Keratinocyte (primary cell): Measurements from ENCODE around the gene FERMT3. TPM values are rescaled to one million over a fixed set of nuclear protein-coding genes. Genes with fewer than 3 reads are reported as not detected.

Experiments used
- DNase-seq: peaks from one replicate; pipeline ENCODE4 v3.0.0-alpha.2; 2011; ENCODE audit warnings: low read depth, missing footprints, low spot score
- FAIRE-seq: peaks from 2 replicates; lab custom pipeline; 2011; peaks lifted over from hg19 to GRCh38; lab: Jason Lieb, UNC
- H2AFZ ChIP-seq: 2 replicates; pipeline ENCODE4 v1.6.0; 2012; ENCODE audit warnings: low read length, control low read depth, inconsistent platforms; ENCODE audit not compliant: control insufficient read depth
- H3K27ac ChIP-seq: 2 replicates; pipeline ENCODE4 v1.5.1; 2011; ENCODE audit warnings: low read length; ENCODE audit not compliant: control insufficient read depth, insufficient read depth
- H3K27me3 ChIP-seq: 3 replicates; pipeline ENCODE4 v1.6.0; 2011; ENCODE audit warnings: low read length; ENCODE audit not compliant: control insufficient read depth, insufficient read depth; ENCODE audit errors: extremely low read depth
- H3K36me3 ChIP-seq, 2 experiments: 2 replicates in 1 of 2; 3 replicates in 1 of 2; pipeline ENCODE4 v1.5.1; 2011; ENCODE audit warnings: low read length in 2 of 2, mild to moderate bottlenecking in 1 of 2; ENCODE audit not compliant: control insufficient read depth in 2 of 2, insufficient read depth in 2 of 2; ENCODE audit errors: extremely low read depth in 1 of 2
- H3K4me1 ChIP-seq: 3 replicates; pipeline ENCODE4 v1.5.1; 2011; ENCODE audit warnings: low read length; ENCODE audit not compliant: control insufficient read depth, insufficient read depth; ENCODE audit errors: extremely low read depth
- H3K4me2 ChIP-seq: 3 replicates; pipeline ENCODE4 v1.6.0; 2011; ENCODE audit warnings: low read depth, low read length; ENCODE audit not compliant: control insufficient read depth, insufficient read depth; ENCODE audit errors: extremely low read depth
- H3K4me3 ChIP-seq, 3 experiments: fragments of 200-600 bp in 1 of 3; sonication (generic) in 1 of 3; 2 replicates in 2 of 3; 3 replicates in 1 of 3; pipeline ENCODE4 v1.5.1; 2011 to 2016; ENCODE audit warnings: low read length in 3 of 3, mild to moderate bottlenecking in 3 of 3, control low read depth in 2 of 3, inconsistent platforms in 1 of 3, low read depth in 1 of 3, mixed read lengths in 1 of 3, mixed run types in 1 of 3, moderate library complexity in 1 of 3; ENCODE audit not compliant: control insufficient read depth in 2 of 3, insufficient read depth in 2 of 3; ENCODE audit errors: extremely low read depth in 1 of 3
- H3K79me2 ChIP-seq: 2 replicates; pipeline ENCODE4 v1.6.0; 2012; ENCODE audit warnings: low read length; ENCODE audit not compliant: control insufficient read depth, insufficient read depth
- H3K9ac ChIP-seq: 3 replicates; pipeline ENCODE4 v1.6.0; 2011; ENCODE audit warnings: low read length; ENCODE audit not compliant: control insufficient read depth, insufficient read depth; ENCODE audit errors: extremely low read depth
- H3K9me1 ChIP-seq: 3 replicates; pipeline ENCODE4 v1.6.0; 2011; ENCODE audit warnings: low read length; ENCODE audit not compliant: control insufficient read depth, insufficient read depth; ENCODE audit errors: extremely low read depth
- H3K9me3 ChIP-seq: 2 replicates; pipeline ENCODE4 v1.5.1; 2012; ENCODE audit warnings: low read depth, low read length; ENCODE audit not compliant: control insufficient read depth
- H4K20me1 ChIP-seq: 3 replicates; pipeline ENCODE4 v1.6.0; 2011; ENCODE audit warnings: low read length; ENCODE audit not compliant: control insufficient read depth, insufficient read depth; ENCODE audit errors: extremely low read depth
- EZH2 ChIP-seq: IDR thresholded peaks from one replicate; pipeline ENCODE4 v1.6.1; 2012; ENCODE audit warnings: inconsistent platforms, mild to moderate bottlenecking, low read length, moderate library complexity
- dilution Hi-C: fragments of 300-500 bp; cut with MboI; formaldehyde crosslinking; loops from one replicate; pipeline ENCODE4 v1.7.0; 2020; ENCODE audit warnings: low sequenced_read_pairs; ENCODE audit not compliant: extremely low pct_ligation_motif_present
- polyA plus RNA-seq, 5 experiments: library from polyadenylated mRNA; depleted of rRNA in 3 of 5; stranded (reverse) in 3 of 5; stranded (forward) in 1 of 5; unstranded in 1 of 5; fragments of >200 nt; gene quantifications; 1 replicate in 1 of 5; 2 replicates in 3 of 5; 3 replicates in 1 of 5; pipeline versions ENCODE4 v1.2.1 to v1.2.3, GENCODE V29; 2011 to 2012; ENCODE audit warnings: missing spikeins in 2 of 5, low read depth in 1 of 5, low replicate concordance in 1 of 5
- TF ChIP-seq, protein P1 (sequence below), 3 experiments: IDR thresholded peaks in 1 of 3; conservative IDR thresholded peaks in 1 of 3; optimal IDR thresholded peaks in 1 of 3; 2 replicates in 2 of 3; 3 replicates in 1 of 3; pipeline versions ENCODE3 to v1.5.1; 2011; ENCODE audit warnings: low read length in 3 of 3, mild to moderate bottlenecking in 3 of 3, moderate library complexity in 2 of 3, control low read depth in 1 of 3, inconsistent platforms in 1 of 3; ENCODE audit not compliant: insufficient read depth in 2 of 3; ENCODE audit errors: extremely low read depth in 1 of 3

FERMT3 gene
- polyA plus RNA-seq, 1 donor (not counting 4 experiments of a cell fraction or from before 2014, with no cell fraction given): 0.98 TPM

DNA sequence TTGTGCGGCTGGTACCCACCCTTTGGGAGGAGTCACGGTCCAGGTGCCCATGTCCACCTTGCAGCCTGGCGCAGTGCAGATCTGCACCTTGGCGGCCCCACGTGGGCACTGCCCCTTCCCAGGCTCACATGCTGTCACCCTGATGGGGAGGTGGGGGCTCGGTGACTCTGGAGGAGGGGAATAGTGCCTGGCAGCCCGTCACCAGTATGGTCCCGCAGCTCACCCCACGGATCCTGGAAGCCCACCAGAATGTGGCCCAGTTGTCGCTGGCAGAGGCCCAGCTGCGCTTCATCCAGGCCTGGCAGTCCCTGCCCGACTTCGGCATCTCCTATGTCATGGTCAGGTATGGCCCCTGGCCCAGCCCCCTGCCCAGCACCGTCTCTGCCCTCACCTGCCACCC, 14.3 kb downstream of the FERMT3 start:
- Histone ChIP-seq H3K27me3 (no peaks in the 10 kb centered on the region), H3K4me3 (no peak overlapping the region), H3K4me2 (no peak overlapping the region), H3K4me1 (peaks cover 15% of the 10 kb centered on the region), H3K36me3 (peaks cover 2 to 4% of the 10 kb centered on the region in 2 experiments), H4K20me1 (no peaks in the 10 kb centered on the region), H3K9me3 (no peaks in the 10 kb centered on the region), H3K9me1 (no peaks in the 10 kb centered on the region), H2AFZ (no peak overlapping the region), H3K9ac (no peak overlapping the region), H3K27ac (no peak overlapping the region), H3K79me2 (peaks cover 4% of the 10 kb centered on the region)
- FAIRE-seq (no peak), DNase-seq (no peak)
- dilution Hi-C loops: no loop called here
- TF ChIP-seq EZH2: no peak
- TF ChIP-seq, protein P1, sequence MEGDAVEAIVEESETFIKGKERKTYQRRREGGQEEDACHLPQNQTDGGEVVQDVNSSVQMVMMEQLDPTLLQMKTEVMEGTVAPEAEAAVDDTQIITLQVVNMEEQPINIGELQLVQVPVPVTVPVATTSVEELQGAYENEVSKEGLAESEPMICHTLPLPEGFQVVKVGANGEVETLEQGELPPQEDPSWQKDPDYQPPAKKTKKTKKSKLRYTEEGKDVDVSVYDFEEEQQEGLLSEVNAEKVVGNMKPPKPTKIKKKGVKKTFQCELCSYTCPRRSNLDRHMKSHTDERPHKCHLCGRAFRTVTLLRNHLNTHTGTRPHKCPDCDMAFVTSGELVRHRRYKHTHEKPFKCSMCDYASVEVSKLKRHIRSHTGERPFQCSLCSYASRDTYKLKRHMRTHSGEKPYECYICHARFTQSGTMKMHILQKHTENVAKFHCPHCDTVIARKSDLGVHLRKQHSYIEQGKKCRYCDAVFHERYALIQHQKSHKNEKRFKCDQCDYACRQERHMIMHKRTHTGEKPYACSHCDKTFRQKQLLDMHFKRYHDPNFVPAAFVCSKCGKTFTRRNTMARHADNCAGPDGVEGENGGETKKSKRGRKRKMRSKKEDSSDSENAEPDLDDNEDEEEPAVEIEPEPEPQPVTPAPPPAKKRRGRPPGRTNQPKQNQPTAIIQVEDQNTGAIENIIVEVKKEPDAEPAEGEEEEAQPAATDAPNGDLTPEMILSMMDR (optimal IDR thresholded peaks at IDR 0.05 in 1 of 3, IDR thresholded peaks at IDR 0.05 in 1 of 3, conservative IDR thresholded peaks at IDR 0.05 in 1 of 3; ENCODE audit: extremely low read depth in 1 of 3, insufficient read depth in 2 of 3, low read length in 3 of 3): no peak

DNA sequence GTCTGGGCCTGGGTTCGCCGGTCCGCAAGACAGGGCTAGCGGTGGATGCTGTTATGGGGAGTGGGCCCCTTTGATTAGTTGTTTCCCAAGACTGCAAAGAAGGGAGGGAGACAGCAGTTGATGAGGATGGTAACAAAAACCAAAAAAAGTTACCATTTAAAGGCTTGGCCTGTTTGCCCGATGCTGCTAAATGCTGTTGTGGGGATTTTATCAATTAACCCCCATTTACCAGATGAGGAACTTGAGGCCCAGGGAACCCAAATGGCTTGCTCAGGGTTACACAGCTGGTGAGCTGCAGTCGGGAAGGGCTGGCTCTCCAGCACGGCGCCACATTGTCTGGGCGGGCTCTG, 16.1 kb downstream of the FERMT3 start:
- Histone ChIP-seq H3K9me1 (no peaks in the 10 kb centered on the region), H2AFZ (no peak overlapping the region), H3K4me2 (no peak overlapping the region), H3K27me3 (no peaks in the 10 kb centered on the region), H3K27ac (no peak overlapping the region), H3K4me3 (no peak overlapping the region), H3K79me2 (peaks cover 18% of the 10 kb centered on the region), H3K4me1 (peaks cover 27% of the 10 kb centered on the region), H4K20me1 (no peaks in the 10 kb centered on the region), H3K9ac (no peak overlapping the region), H3K9me3 (no peaks in the 10 kb centered on the region), H3K36me3 (peaks cover 2 to 4% of the 10 kb centered on the region in 2 experiments)
- no peak for TF ChIP-seq EZH2
- TF ChIP-seq, protein P1 (optimal IDR thresholded peaks at IDR 0.05 in 1 of 3, IDR thresholded peaks at IDR 0.05 in 1 of 3, conservative IDR thresholded peaks at IDR 0.05 in 1 of 3; ENCODE audit: extremely low read depth in 1 of 3, insufficient read depth in 2 of 3, low read length in 3 of 3): no peak
- FAIRE-seq: no peak
- dilution Hi-C loops: no loop called here
- DNase-seq: no peak
